Measurements from ENCODE around the gene FGF12.

Gene FGF12

DNA sequence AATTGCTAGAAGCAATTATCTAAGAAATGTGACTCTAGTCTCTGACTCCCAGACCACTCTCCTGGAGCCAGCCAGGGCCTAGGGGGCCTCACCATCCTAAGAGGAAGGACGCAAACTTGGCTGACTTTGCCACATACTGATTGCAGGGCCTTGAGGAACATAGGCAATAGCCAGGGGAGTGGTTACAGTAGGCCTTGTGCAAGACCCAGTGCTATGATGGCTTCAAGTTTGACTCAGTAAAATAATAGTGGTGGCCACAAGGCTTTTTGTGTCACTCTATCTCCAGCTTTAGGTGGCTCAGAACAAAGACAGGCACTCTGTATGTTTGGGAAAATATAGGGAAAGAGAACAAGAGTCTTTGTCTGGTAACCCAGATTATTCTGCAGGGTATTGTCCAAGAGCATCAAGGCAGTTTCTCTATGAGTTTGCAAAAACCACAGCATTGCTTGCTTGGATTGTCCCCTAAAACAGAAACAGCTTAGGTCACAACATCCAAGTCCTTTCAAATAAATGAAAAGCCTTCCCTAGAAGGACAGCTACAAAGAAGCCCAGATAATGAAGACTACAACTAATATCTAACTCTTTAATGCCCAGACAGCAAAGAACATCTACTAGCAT lies 634.8 kb downstream of the FGF12 start:
- no peaks in the 10 kb centered on the region for H3K27me3 Mint-ChIP-seq (ENCODE audit: low read depth)

DNA sequence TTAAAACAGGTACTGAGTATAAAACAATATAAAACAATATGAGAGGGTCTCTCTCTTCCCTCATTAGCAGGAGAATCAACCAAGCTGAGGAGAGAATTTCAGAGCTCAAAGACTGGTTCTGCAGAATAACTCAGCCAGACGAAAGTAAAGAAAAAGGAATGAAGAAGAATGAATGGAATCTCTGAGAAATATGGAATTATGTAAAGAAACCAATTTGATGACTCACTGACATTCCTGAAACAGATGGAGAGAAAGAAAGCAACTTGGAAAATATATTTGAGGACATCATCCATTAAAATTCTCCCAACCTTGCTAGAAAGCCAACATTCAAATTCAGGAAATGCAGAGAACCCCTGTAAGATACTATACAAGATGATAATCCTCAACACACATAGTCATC lies 635.5 kb downstream of the FGF12 start:
- no peak overlapping the region for H3K4me3 Mint-ChIP-seq

More for the DNA sequence above, 634.8 kb downstream of the FGF12 start:
- no peak overlapping the region for H3K4me3 Mint-ChIP-seq
- no peak overlapping the region for H3K27ac Mint-ChIP-seq
- no peaks in the 10 kb centered on the region for H3K4me1 Mint-ChIP-seq
- H3K36me3 Mint-ChIP-seq (ENCODE audit: low read depth), result no peaks in the 10 kb centered on the region
- H3K9me3 Mint-ChIP-seq, result peaks cover 3% of the 10 kb centered on the region
- TF ChIP-seq, protein P1, sequence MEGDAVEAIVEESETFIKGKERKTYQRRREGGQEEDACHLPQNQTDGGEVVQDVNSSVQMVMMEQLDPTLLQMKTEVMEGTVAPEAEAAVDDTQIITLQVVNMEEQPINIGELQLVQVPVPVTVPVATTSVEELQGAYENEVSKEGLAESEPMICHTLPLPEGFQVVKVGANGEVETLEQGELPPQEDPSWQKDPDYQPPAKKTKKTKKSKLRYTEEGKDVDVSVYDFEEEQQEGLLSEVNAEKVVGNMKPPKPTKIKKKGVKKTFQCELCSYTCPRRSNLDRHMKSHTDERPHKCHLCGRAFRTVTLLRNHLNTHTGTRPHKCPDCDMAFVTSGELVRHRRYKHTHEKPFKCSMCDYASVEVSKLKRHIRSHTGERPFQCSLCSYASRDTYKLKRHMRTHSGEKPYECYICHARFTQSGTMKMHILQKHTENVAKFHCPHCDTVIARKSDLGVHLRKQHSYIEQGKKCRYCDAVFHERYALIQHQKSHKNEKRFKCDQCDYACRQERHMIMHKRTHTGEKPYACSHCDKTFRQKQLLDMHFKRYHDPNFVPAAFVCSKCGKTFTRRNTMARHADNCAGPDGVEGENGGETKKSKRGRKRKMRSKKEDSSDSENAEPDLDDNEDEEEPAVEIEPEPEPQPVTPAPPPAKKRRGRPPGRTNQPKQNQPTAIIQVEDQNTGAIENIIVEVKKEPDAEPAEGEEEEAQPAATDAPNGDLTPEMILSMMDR (IDR thresholded peaks at IDR 0.05; ENCODE audit: unreplicated experiment in 3 of 3), result no peak

DNA sequence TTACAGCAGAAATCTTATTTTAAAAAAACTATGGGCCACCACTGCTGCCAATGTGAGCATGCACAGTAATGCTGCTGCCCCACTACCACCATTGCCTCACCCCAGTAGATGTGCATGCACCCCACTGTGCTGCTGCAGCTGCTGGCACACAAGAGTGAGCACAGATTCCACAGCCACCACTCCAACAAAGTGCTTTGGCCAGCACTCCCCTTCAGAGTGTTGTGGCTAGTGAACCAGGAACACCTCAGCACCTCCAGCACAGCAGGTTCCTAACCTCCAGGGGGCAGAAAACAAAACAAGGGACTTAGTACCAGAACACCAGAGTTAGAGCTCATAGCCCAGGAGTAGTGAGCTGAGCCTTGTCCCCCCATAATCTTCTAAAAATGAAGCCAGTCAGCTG lies 636.8 kb downstream of the FGF12 start:
- H3K27me3 Mint-ChIP-seq (ENCODE audit: low read depth), result no peaks in the 10 kb centered on the region
- H3K36me3 Mint-ChIP-seq (ENCODE audit: low read depth), result no peaks in the 10 kb centered on the region
- no peaks in the 10 kb centered on the region for H3K4me1 Mint-ChIP-seq
- H3K27ac Mint-ChIP-seq, result no peak overlapping the region
- TF ChIP-seq, protein P1 (IDR thresholded peaks at IDR 0.05; ENCODE audit: unreplicated experiment in 3 of 3), result no peak
- H3K9me3 Mint-ChIP-seq, result peaks cover 3% of the 10 kb centered on the region
- no peak overlapping the region for H3K4me3 Mint-ChIP-seq

More for the DNA sequence above, 635.5 kb downstream of the FGF12 start:
- Mint-ChIP-seq H3K36me3 (ENCODE audit: low read depth) (no peaks in the 10 kb centered on the region), H3K27me3 (ENCODE audit: low read depth) (no peaks in the 10 kb centered on the region), H3K9me3 (peaks cover 3% of the 10 kb centered on the region), H3K4me1 (no peaks in the 10 kb centered on the region), H3K27ac (no peak overlapping the region)
- TF ChIP-seq, protein P1 (IDR thresholded peaks at IDR 0.05; ENCODE audit: unreplicated experiment in 3 of 3), result no peak
